Neural progenitor cell (in vitro differentiated cells): ENCODE results near the gene THAP2.

Source experiments
- CTCF ChIP-seq: fragments of 200-600 bp; sonication (generic); IDR thresholded peaks from 2 replicates; pipeline ENCODE4 v1.5.1; 2017; ENCODE audit warnings: antibody characterized with exemption, mild to moderate bottlenecking
- EZH2 ChIP-seq: fragments of 200-600 bp; sonication (generic); IDR thresholded peaks from 2 replicates; pipeline ENCODE4 v1.6.1; 2017; ENCODE audit warnings: antibody characterized with exemption, mild to moderate bottlenecking, moderate library complexity

- TF ChIP-seq CTCF, result no peak
- TF ChIP-seq EZH2, result no peak
Observed at GRCh38 chr12:71638499-71638898, 25.6 kb upstream of the THAP2 start.
